ENCODE data around the gene RAB30.

The RAB30 gene

DNA sequence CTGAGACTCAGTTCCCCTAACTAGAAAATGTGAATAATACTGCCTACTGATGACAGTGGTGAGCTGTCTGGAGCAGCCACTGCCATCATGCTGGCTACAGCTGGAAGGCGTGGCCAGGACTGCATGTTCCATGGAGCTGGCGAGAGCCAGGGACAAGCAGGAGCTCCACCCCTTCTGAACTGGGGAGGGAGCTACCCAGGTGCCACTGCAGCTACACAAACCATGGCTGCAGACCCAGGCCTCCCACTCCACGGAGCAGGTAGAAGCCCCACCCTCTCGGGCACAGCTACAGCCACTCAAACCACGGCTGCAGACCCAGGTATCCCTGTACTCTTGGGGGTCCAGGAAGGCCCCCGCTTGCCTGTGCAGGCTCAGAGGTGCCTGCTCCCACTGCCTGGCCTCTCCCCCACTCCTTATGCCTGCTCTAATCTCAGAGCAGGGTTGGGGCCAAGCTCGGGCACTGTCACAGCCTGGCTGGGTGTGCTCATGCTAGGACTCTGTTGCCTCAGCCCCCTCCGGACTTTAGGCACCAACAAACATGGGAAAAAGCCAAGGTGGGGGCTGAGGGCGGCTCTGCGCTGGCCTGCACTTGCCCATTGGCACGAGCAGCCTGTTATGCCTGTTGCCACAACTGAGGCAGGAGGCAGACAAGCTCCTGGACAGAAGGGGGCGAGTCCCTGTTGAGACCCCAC lies 51.7 kb downstream of the RAB30 start:
- Histone ChIP-seq H3K27ac (replicated peaks) (no peak overlapping the region), H3K27me3 (ENCODE audit: insufficient read depth, poor library complexity, severe bottlenecking) (peaks cover 3% of the 10 kb centered on the region), H3K4me3 (replicated peaks; ENCODE audit: insufficient read depth, low read length) (no peak overlapping the region)
- TF ChIP-seq, protein P1, sequence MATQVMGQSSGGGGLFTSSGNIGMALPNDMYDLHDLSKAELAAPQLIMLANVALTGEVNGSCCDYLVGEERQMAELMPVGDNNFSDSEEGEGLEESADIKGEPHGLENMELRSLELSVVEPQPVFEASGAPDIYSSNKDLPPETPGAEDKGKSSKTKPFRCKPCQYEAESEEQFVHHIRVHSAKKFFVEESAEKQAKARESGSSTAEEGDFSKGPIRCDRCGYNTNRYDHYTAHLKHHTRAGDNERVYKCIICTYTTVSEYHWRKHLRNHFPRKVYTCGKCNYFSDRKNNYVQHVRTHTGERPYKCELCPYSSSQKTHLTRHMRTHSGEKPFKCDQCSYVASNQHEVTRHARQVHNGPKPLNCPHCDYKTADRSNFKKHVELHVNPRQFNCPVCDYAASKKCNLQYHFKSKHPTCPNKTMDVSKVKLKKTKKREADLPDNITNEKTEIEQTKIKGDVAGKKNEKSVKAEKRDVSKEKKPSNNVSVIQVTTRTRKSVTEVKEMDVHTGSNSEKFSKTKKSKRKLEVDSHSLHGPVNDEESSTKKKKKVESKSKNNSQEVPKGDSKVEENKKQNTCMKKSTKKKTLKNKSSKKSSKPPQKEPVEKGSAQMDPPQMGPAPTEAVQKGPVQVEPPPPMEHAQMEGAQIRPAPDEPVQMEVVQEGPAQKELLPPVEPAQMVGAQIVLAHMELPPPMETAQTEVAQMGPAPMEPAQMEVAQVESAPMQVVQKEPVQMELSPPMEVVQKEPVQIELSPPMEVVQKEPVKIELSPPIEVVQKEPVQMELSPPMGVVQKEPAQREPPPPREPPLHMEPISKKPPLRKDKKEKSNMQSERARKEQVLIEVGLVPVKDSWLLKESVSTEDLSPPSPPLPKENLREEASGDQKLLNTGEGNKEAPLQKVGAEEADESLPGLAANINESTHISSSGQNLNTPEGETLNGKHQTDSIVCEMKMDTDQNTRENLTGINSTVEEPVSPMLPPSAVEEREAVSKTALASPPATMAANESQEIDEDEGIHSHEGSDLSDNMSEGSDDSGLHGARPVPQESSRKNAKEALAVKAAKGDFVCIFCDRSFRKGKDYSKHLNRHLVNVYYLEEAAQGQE (IDR thresholded peaks at IDR 0.05; ENCODE audit: insufficient replicate concordance, low read depth) = no peak
- TF ChIP-seq, protein P2, sequence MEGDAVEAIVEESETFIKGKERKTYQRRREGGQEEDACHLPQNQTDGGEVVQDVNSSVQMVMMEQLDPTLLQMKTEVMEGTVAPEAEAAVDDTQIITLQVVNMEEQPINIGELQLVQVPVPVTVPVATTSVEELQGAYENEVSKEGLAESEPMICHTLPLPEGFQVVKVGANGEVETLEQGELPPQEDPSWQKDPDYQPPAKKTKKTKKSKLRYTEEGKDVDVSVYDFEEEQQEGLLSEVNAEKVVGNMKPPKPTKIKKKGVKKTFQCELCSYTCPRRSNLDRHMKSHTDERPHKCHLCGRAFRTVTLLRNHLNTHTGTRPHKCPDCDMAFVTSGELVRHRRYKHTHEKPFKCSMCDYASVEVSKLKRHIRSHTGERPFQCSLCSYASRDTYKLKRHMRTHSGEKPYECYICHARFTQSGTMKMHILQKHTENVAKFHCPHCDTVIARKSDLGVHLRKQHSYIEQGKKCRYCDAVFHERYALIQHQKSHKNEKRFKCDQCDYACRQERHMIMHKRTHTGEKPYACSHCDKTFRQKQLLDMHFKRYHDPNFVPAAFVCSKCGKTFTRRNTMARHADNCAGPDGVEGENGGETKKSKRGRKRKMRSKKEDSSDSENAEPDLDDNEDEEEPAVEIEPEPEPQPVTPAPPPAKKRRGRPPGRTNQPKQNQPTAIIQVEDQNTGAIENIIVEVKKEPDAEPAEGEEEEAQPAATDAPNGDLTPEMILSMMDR (IDR thresholded peaks at IDR 0.05; ENCODE audit: insufficient read depth, low read length) = no peak
- TF ChIP-seq POLR2AphosphoS5 (IDR thresholded peaks at IDR 0.05; ENCODE audit: low read depth) (no peak), SPI1 (IDR thresholded peaks at IDR 0.05; ENCODE audit: borderline replicate concordance, low read depth) (no peak), GABPA (IDR thresholded peaks at IDR 0.05; ENCODE audit: low read depth) (no peak)
- no peak for DNase-seq (ENCODE audit: low read depth in 1 of 2, low spot score in 1 of 2)

DNA sequence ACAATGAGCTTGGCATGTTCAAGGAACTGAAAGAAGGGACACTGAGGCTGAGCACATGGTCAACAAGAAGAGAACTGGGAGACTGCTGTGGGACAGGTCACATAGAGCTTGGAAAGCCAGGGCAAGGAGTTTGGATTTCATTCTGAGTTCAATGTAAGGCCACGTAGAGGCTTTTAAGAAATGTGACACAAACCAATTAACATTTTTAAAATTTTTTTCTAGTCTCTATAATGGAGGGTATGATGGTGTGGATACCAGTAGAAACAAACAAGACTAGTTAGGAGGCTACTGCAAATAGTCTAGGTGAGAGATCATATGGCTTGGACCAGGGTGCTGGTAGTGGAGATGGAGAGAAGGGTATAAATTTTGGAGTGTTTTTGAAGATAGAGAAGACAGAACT lies 56.7 kb downstream of the RAB30 start:
- TF ChIP-seq SPI1 (IDR thresholded peaks at IDR 0.05; ENCODE audit: borderline replicate concordance, low read depth) (no peak), POLR2AphosphoS5 (IDR thresholded peaks at IDR 0.05; ENCODE audit: low read depth) (no peak), GABPA (IDR thresholded peaks at IDR 0.05; ENCODE audit: low read depth) (no peak)
- TF ChIP-seq, protein P2 (IDR thresholded peaks at IDR 0.05; ENCODE audit: insufficient read depth, low read length) = no peak
- Histone ChIP-seq H3K27me3 (ENCODE audit: insufficient read depth, poor library complexity, severe bottlenecking) (peaks cover 3% of the 10 kb centered on the region), H3K27ac (replicated peaks) (no peak overlapping the region), H3K4me3 (replicated peaks; ENCODE audit: insufficient read depth, low read length) (no peak overlapping the region)
- DNase-seq (ENCODE audit: low read depth in 1 of 2, low spot score in 1 of 2) = no peak

DNA sequence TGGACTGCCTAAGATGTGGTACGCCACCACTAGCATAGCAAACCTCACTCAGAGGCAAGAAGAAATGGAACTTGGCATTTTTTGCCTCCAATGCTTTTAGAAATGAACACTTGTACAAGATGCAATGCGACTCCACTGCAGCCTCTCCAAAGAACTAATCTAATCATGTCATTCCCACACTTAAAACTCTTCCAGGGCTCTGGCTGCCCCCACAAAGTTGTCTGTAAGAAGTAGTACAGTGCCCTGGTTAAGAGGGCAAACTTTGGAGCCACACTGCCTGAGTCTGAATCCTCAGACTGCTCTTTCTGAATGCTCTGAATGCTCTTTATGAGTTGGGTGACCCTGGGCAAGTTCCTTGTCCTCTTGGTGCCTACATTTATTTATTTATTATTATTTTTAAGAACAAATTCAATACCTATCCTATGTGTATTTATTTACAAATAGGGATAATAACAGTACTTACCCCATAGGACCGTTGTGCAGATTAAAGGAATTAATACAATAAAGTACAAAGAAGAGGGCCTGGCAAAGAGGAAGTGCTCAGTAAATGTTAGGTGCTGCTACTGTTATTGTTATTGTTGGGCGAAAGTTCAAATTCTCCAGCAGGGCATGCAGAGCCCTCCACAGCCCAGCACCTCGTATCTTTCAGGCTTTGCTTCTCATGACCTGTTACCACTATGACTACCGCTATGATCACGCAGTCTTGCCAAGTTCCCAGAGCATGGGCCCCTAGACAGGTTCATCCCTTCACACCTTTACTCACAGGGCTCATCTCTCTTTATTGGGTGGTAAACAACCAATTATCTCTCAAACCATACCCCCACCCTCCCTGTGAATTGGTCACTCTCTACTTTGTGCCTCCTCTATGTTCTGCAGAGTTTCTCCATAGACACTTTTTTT lies 59.3 kb downstream of the RAB30 start:
- H3K4me3 ChIP-seq (replicated peaks; ENCODE audit: insufficient read depth, low read length) = no peak overlapping the region
- no peak for DNase-seq (ENCODE audit: low read depth in 1 of 2, low spot score in 1 of 2)
- TF ChIP-seq, protein P1 (IDR thresholded peaks at IDR 0.05; ENCODE audit: insufficient replicate concordance, low read depth) = no peak
- TF ChIP-seq POLR2AphosphoS5 (IDR thresholded peaks at IDR 0.05; ENCODE audit: low read depth) (no peak), GABPA (IDR thresholded peaks at IDR 0.05; ENCODE audit: low read depth) (no peak), SPI1 (IDR thresholded peaks at IDR 0.05; ENCODE audit: borderline replicate concordance, low read depth) (no peak)
- TF ChIP-seq, protein P2 (IDR thresholded peaks at IDR 0.05; ENCODE audit: insufficient read depth, low read length) = no peak
- H3K27me3 ChIP-seq (ENCODE audit: insufficient read depth, poor library complexity, severe bottlenecking) = no peaks in the 10 kb centered on the region
- no peak overlapping the region for H3K27ac ChIP-seq (replicated peaks)
